Neuronal stem cell (in vitro differentiated cells): ENCODE measurements around the gene SERPINF2.
A peak's percentile ranks its signal among the peaks of the same experiment; 100 is the strongest.
"Not testable (repeated sequence)": the region's sequence is repeated elsewhere in the genome, so short reads cannot be mapped to it uniquely, and the experiment has no call there.

ENCODE experiments used
- DNase-seq: peaks from one replicate; pipeline ENCODE4 v3.0.0-alpha.2; 2013; ENCODE audit warnings: low spot score
- H2AFZ ChIP-seq: one replicate; pipeline ENCODE4 v1.6.1; 2013; ENCODE audit warnings: mild to moderate bottlenecking, low read length, inconsistent platforms
- H2AK5ac ChIP-seq: 2 replicates; pipeline ENCODE4 v1.6.1; 2013; ENCODE audit warnings: low read depth, mild to moderate bottlenecking, inconsistent platforms, low read length, moderate library complexity, mixed read lengths
- H2BK120ac ChIP-seq: 2 replicates; pipeline ENCODE4 v1.6.1; 2013; ENCODE audit warnings: low read depth, mild to moderate bottlenecking, inconsistent platforms, low read length, moderate library complexity, mixed read lengths
- H2BK12ac ChIP-seq: one replicate; pipeline ENCODE4 v1.6.1; 2013; ENCODE audit warnings: low read length, inconsistent platforms
- H2BK15ac ChIP-seq: 2 replicates; pipeline ENCODE4 v1.6.1; 2013; ENCODE audit warnings: mild to moderate bottlenecking, low read length, inconsistent platforms, mixed read lengths
- H2BK5ac ChIP-seq: one replicate; pipeline ENCODE4 v1.6.1; 2013; ENCODE audit warnings: inconsistent platforms, mild to moderate bottlenecking, low read length, moderate library complexity
- H3K14ac ChIP-seq: one replicate; pipeline ENCODE4 v1.6.1; 2013; ENCODE audit warnings: low read length, inconsistent platforms
- H3K18ac ChIP-seq: 2 replicates; pipeline ENCODE4 v1.6.1; 2013; ENCODE audit warnings: low read length, inconsistent platforms
- H3K23ac ChIP-seq: 2 replicates; pipeline ENCODE4 v1.6.1; 2013; ENCODE audit warnings: low read depth, mild to moderate bottlenecking, mixed read lengths, low read length, inconsistent platforms; ENCODE audit not compliant: poor library complexity
- H3K27ac ChIP-seq: replicated peaks from 3 replicates; pipeline ENCODE4 v1.5.1; 2013; ENCODE audit warnings: low read length, inconsistent platforms
- H3K27me3 ChIP-seq, 3 experiments: 2 replicates each; pipeline ENCODE4 v1.6.1; 2013; ENCODE audit warnings: low read length in 3 of 3, mild to moderate bottlenecking in 2 of 3, inconsistent platforms in 1 of 3, low read depth in 1 of 3, mixed read lengths in 1 of 3, moderate library complexity in 1 of 3; ENCODE audit not compliant: control insufficient read depth in 3 of 3, insufficient read depth in 3 of 3
- H3K36me3 ChIP-seq, 2 donors: replicated peaks in 1 of 2; 2 replicates each; pipeline ENCODE4 v1.6.1; 2013; ENCODE audit warnings: low read length in 2 of 2; ENCODE audit not compliant: control insufficient read depth in 2 of 2, insufficient read depth in 2 of 2
- H3K4ac ChIP-seq: 2 replicates; pipeline ENCODE4 v1.6.1; 2013; ENCODE audit warnings: inconsistent platforms, mild to moderate bottlenecking, low read length, moderate library complexity
- H3K4me1 ChIP-seq, 2 donors: 1 replicate in 1 of 2; 2 replicates in 1 of 2; pipeline ENCODE4 v1.6.1; 2013; ENCODE audit warnings: low read length in 2 of 2, low read depth in 1 of 2; ENCODE audit not compliant: control insufficient read depth in 2 of 2, insufficient read depth in 1 of 2
- H3K4me2 ChIP-seq: one replicate; pipeline ENCODE4 v1.6.1; 2013; ENCODE audit warnings: mild to moderate bottlenecking, low read length, inconsistent platforms; ENCODE audit not compliant: insufficient read depth, poor library complexity, severe bottlenecking
- H3K4me3 ChIP-seq, 2 donors: 2 replicates each; pipeline ENCODE4 v1.5.1; 2013; ENCODE audit warnings: low read length in 2 of 2, mild to moderate bottlenecking in 2 of 2, inconsistent platforms in 1 of 2, moderate library complexity in 1 of 2
- H3K79me1 ChIP-seq: one replicate; pipeline ENCODE4 v1.6.1; 2013; ENCODE audit warnings: low read depth, mild to moderate bottlenecking, inconsistent platforms, low read length, moderate library complexity
- H3K9ac ChIP-seq: one replicate; pipeline ENCODE4 v1.6.1; 2013; ENCODE audit warnings: mild to moderate bottlenecking, low read depth, low read length, inconsistent platforms; ENCODE audit not compliant: poor library complexity
- H3K9me3 ChIP-seq, 2 donors: replicated peaks in 1 of 2; 2 replicates each; pipeline versions ENCODE3 to v1.6.1; 2013; ENCODE audit warnings: low read length in 2 of 2, mild to moderate bottlenecking in 2 of 2, inconsistent platforms in 1 of 2, low read depth in 1 of 2, mixed read lengths in 1 of 2, moderate library complexity in 1 of 2; ENCODE audit not compliant: control insufficient read depth in 2 of 2, insufficient read depth in 1 of 2
- H4K8ac ChIP-seq: one replicate; pipeline ENCODE4 v1.6.1; 2013; ENCODE audit warnings: low read depth, mild to moderate bottlenecking, inconsistent platforms, low read length, moderate library complexity
- H4K91ac ChIP-seq: one replicate; pipeline ENCODE4 v1.6.1; 2013; ENCODE audit warnings: low read length, low read depth, mild to moderate bottlenecking, inconsistent platforms; ENCODE audit not compliant: poor library complexity
- WGBS, 2 donors: extraction: QIAGEN DNeasy Blood & Tissue Kit; methylation state at CpG; one replicate each; pipeline ENCODE4 v1.1.7; 2013; ENCODE audit warnings: missing lambda C conversion rate in 2 of 2, mixed read lengths in 1 of 2; ENCODE audit not compliant: insufficient read length in 2 of 2, insufficient replicate concordance in 1 of 2; ENCODE audit errors: extremely low coverage in 2 of 2; 5-methylcytosine and 5-hydroxymethylcytosine counted together

The SERPINF2 gene

GRCh38 chr17:1699891-1700290 is 42.8 kb upstream of the SERPINF2 start:
- H2BK12ac ChIP-seq, H3K9ac ChIP-seq, H3K14ac ChIP-seq, H3K9me3 ChIP-seq, H3K27ac ChIP-seq, H3K4me2 ChIP-seq, H3K18ac ChIP-seq, H3K36me3 ChIP-seq, H2AFZ ChIP-seq, H4K8ac ChIP-seq, H3K23ac ChIP-seq, H2AK5ac ChIP-seq, H2BK15ac ChIP-seq, H2BK5ac ChIP-seq, H4K91ac ChIP-seq, H3K4me3 ChIP-seq, H3K4ac ChIP-seq, H3K27me3 ChIP-seq, H3K79me1 ChIP-seq, H2BK120ac ChIP-seq, H3K4me1 ChIP-seq, DNase-seq: not testable (repeated sequence)
- WGBS, 2 donors, result no CpG with 5 or more reads among the region's 5 CpGs

GRCh38 chr17:1703063-1703462 is 39.6 kb upstream of the SERPINF2 start:
- Histone ChIP-seq H3K4ac (no peak overlapping the region), H2BK5ac (no peak overlapping the region), H2BK120ac (no peak overlapping the region), H3K4me2 (no peak overlapping the region), H2AFZ (peak overlapping the region; percentile 5), H3K36me3 (no peaks in the 10 kb centered on the region), H2BK12ac (no peak overlapping the region), H3K9ac (no peak overlapping the region), H3K18ac (no peak overlapping the region), H3K14ac (no peak overlapping the region), H3K4me1 (peaks cover 2 to 5% of the 10 kb centered on the region in 2 donors), H4K91ac (no peak overlapping the region), H3K9me3 (no peaks in the 10 kb centered on the region), H4K8ac (no peak overlapping the region), H3K4me3 (no peak overlapping the region), H3K79me1 (no peaks in the 10 kb centered on the region), H3K27ac (no peak overlapping the region), H3K23ac (no peak overlapping the region), H2BK15ac (no peak overlapping the region), H2AK5ac (no peak overlapping the region), H3K27me3 (no peaks in the 10 kb centered on the region)
- DNase-seq, result no peak
- no CpG with 5 or more reads among the region's 4 CpGs for WGBS, 2 donors

GRCh38 chr17:1705004-1705403 is 37.7 kb upstream of the SERPINF2 start:
- Histone ChIP-seq H4K8ac (no peak overlapping the region), H2BK12ac (no peak overlapping the region), H3K4ac (no peak overlapping the region), H3K36me3 (no peaks in the 10 kb centered on the region), H3K27ac (no peak overlapping the region), H3K4me2 (no peak overlapping the region), H3K23ac (no peak overlapping the region), H3K79me1 (no peaks in the 10 kb centered on the region), H2BK5ac (no peak overlapping the region), H3K27me3 (peaks cover 0 to 4% (median 1%) of the 10 kb centered on the region in 3 experiments), H3K14ac (no peak overlapping the region), H2BK120ac (no peak overlapping the region), H2BK15ac (no peak overlapping the region), H3K18ac (no peak overlapping the region), H3K4me1 (peaks cover 2 to 5% of the 10 kb centered on the region in 2 donors), H2AK5ac (no peak overlapping the region), H4K91ac (no peak overlapping the region), H2AFZ (peak overlapping the region; percentile 23), H3K9ac (no peak overlapping the region), H3K9me3 (no peaks in the 10 kb centered on the region), H3K4me3 (no peak overlapping the region)
- no CpG with 5 or more reads among the region's 7 CpGs for WGBS, 2 donors
- DNase-seq, result no peak

DNA sequence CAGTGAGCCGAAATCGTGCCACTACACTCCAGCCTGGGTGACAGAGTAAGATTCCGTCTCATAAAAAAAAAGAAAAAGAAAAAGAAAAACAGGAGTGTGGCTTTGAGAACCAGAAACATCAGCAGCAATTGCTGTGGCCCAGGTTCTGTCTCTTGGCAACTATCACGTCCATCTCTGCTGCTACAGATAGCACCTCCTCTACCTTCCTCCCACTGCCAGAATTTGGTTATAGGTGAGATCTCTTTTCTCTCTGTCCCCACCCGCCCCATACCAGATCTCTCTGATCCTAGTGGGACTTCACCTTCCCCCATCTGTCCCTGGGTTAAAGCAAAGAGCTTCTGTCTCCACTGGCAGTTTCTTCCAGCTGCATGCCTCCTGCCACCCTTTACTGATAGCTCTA is 35.6 kb upstream of the SERPINF2 start:
- Histone ChIP-seq H2AK5ac (no peak overlapping the region), H2BK120ac (no peak overlapping the region), H3K23ac (no peak overlapping the region), H2BK15ac (no peak overlapping the region), H3K79me1 (no peaks in the 10 kb centered on the region), H3K4me1 (peaks cover 5 to 6% of the 10 kb centered on the region in 2 donors), H2BK12ac (no peak overlapping the region), H3K27ac (no peak overlapping the region), H3K4ac (no peak overlapping the region), H3K18ac (no peak overlapping the region), H3K36me3 (no peaks in the 10 kb centered on the region), H2BK5ac (no peak overlapping the region), H3K14ac (no peak overlapping the region), H3K4me3 (no peak overlapping the region), H4K8ac (no peak overlapping the region), H3K9me3 (no peaks in the 10 kb centered on the region), H3K4me2 (no peak overlapping the region), H2AFZ (no peak overlapping the region), H3K9ac (no peak overlapping the region), H4K91ac (no peak overlapping the region), H3K27me3 (peaks cover 0 to 12% (median 2%) of the 10 kb centered on the region in 3 experiments)
- DNase-seq, result no peak
- WGBS, 2 donors, result no CpG with 5 or more reads among the region's 5 CpGs
